HG03196 (cell line): ENCODE measurements around the gene CCDC91.
"Not testable (repeated sequence)": the region's sequence is repeated elsewhere in the genome, so short reads cannot be mapped to it uniquely, and the experiment has no call there.

Source experiments
- ATAC-seq: cut with Tn5 transposase; IDR thresholded peaks from one replicate; pipeline ENCODE4 v1.9.1; 2021; ENCODE audit not compliant: unreplicated experiment

The CCDC91 gene

DNA sequence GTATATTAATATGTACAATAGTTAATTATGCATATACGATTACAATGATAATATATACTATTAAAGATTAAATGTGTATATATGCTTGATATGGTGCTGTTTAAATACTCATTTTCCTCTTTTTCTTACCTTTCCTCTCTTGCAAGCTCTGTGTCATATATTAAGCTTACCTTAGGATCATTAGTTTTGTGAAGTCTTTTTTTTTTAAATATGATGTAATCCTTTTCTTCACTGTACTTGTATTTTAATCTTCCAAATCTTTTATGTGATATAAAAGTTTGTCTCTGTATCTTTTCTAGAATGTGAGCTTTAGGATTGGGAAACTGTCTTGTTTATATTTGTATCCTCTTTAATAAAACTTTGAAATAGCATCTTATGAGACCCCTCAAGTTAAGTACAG, 88.7 kb downstream of the CCDC91 start:
- ATAC-seq = no peak

DNA sequence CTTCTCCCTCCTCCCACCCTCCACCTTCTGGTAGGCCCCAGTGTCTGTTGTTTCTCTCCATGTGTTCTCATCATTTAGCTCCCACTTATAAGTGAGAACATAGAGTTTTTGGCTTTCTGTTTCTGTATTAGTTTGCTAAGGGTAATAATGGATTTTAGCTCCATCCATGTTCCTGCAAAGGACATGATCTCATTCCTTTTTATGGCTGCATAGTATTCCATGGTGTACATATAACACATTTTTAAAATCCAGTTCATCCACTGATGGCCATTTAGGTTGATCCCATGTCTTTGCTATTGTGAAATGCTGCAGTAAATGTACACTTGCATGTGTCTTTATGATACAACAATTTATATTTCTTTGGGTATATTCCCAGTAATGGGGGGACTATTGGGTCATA, 96.1 kb downstream of the CCDC91 start:
- ATAC-seq = no peak

- ATAC-seq = no peak
Observed at GRCh38 chr12:28290262-28290661, 100.0 kb downstream of the CCDC91 start.

DNA sequence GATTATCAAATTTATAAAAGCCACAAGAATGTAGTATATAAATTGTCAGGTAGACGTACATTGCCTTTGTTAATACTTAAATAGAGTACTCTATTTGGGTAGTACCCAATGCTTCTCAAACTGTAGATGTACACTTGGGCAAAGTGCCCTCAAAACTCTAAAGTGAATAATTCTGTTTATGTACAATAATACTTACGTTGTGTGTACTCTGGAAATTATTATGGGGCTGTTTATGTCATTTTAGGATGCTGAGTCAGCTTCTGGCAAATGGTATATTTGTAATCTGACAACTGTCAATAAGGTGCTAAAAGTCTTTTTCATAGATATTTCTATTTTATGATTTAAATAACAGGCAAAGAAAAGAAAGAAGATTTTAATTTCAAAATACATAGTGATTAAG, 102.4 kb downstream of the CCDC91 start:
- ATAC-seq = no peak

DNA sequence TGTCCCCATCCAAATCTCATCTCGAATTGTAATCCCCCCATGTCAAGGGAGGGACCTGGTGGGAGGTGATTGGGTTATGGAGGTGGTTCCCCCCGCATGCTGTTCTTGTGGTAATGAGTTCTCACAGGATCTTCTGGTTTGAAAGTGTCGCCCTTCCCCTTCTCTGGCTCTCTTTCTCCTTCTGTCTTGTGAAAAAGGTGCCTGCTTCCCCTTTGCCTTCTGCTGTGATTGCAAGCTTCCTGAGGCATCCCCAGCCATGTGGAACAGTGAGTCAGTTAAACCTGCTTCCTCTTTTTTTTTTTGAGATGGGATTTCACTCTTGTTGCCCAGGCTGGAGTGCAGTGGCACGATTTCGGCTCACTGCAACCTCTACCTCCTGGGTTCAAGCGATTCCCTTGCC, 104.0 kb downstream of the CCDC91 start:
- ATAC-seq = no peak

DNA sequence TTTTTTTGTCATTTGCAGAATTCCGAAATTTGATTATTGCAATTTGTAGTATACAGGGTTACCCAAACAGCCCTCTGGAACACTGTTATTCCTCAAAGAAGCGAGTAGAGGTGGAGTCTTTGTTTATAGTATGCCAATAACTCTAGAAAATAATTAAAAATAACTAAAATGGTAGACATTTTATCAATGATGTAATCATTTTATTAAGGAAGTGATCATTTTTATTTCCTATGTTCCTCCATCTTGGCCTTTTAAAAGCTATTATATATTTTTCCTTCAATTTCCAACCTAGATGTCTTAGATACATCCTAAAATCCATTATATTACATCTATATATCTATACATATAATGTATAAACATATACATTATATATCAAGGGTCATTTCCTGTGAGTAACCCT, 106.0 kb downstream of the CCDC91 start:
- no peak for ATAC-seq

DNA sequence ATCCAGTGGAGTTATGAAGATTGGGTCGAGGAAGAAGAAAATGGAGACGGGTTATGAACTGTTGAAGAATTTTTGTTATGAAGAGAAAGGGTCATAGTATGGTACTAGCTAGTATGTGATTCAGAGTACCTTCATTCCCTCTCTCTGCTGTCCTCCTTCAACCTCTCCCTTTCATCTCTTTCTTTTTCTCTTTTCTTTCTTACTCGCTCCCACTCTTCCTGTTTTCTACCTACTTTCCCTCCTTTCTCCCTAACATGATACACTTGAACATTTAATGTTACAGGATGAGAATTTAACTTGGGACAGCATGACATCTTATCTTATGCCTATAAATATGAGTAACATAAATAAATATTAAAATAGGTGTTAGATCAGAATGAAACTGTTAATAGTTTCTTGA, 112.9 kb downstream of the CCDC91 start:
- no peak for ATAC-seq

GRCh38 chr12:28306535-28306934, 116.3 kb downstream of the CCDC91 start:
- ATAC-seq = no peak

DNA sequence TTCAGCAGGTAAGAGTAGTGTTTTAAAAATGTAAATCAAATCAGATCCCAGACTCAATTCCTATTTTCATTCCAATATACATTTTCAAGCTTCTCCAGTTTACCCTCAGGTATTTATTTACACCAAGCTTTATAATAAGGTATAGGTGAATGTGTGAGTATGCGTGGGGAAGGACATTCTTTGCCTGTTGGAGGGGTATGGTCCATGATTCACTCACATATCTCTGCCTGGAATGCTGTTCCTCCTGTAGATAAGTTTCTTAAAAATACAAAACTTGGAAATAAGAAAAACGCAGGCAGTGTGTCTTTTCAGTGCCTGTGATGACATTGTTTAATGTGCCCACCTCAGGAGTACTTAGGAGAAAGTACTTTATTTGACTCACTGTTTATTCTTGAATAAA, 118.6 kb downstream of the CCDC91 start:
- no peak for ATAC-seq

GRCh38 chr12:28313631-28314030, 123.4 kb downstream of the CCDC91 start:
- no peak for ATAC-seq

- no peak for ATAC-seq
Observed at GRCh38 chr12:28316049-28316448, 125.8 kb downstream of the CCDC91 start.

DNA sequence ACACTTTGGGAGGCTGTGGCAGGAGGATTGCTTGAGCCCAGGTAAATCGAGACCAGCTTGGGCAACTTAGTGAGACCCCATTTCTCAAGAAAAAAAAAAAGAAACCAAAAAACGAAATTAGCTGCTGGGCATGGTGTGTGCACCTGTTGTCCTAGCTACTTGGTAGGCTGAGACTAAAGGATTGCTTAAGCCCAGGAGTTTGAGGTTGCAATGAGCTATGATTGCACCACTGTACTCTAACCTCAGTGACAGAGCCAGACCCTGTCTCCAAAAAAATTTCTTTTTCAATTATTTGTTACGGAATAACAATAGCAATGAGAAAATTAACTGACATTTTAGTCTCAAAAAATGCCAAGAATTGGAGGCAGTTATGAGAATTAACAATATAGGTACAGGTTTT, 128.0 kb downstream of the CCDC91 start:
- ATAC-seq = no peak

DNA sequence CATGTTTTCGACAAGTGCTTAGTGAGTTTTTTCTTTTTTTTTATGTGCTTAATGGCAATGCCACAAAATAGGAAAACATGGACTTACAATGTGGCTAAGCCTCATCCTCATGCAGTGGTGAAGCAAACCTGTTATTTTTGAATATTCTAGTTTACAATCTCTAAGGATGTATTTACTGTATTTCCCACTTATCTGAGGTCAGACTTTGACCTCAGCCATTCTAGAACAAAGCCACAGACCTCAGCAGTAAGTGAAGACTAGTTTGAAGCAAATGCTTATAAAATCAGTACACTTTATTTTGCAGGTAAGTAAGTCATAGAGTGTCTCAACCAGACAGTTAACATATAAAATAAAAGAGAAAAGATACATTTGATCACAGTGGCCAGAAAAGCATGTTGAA, 130.1 kb downstream of the CCDC91 start:
- ATAC-seq = no peak

GRCh38 chr12:28327722-28328121, 137.5 kb downstream of the CCDC91 start:
- ATAC-seq = no peak

DNA sequence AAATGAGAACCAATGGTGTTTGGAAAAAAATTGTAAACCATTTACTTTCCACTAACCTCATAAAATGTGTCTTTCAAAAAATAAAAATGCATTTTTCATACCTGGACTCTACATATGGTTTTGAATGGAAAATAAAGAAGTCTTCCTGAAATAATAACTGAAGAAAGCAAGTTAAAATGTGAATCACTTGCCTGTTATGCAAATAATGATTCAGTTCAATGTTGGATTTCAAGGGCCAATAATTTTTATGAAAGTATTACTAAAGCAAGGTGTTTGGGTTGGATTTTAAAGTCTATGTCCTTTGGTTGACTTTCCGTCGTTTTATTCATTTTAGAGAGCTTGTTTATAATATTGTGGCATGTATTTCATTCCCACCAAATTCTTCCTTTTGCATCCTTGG, 138.7 kb downstream of the CCDC91 start:
- no peak for ATAC-seq

GRCh38 chr12:28329727-28330126, 139.5 kb downstream of the CCDC91 start:
- ATAC-seq = not testable (repeated sequence)

- ATAC-seq = not testable (repeated sequence)
Observed at GRCh38 chr12:28330232-28330631, 140.0 kb downstream of the CCDC91 start.

DNA sequence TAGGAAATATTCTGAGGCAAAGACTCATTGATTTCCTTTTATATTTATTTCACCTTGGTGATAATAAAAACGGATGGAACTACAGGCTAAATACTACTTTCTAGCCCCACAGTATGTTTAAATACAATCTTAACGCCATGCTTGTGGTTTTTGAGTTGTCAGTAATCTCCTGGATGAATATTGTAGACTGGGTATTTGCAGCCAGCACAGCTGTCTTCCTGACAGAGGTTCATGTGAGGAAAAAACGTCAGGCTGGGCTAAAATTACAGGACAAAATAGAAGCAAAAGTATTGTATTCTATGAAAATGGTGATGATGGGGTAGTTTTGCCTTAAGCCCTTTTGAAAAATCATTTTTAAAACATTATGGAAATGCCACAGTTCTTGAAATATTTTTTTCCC, 140.9 kb downstream of the CCDC91 start:
- ATAC-seq = no peak

GRCh38 chr12:28340261-28341045, 150.2 kb downstream of the CCDC91 start:
- no peak for ATAC-seq

- no peak for ATAC-seq
Observed at GRCh38 chr12:28343713-28344112, 153.5 kb downstream of the CCDC91 start.

DNA sequence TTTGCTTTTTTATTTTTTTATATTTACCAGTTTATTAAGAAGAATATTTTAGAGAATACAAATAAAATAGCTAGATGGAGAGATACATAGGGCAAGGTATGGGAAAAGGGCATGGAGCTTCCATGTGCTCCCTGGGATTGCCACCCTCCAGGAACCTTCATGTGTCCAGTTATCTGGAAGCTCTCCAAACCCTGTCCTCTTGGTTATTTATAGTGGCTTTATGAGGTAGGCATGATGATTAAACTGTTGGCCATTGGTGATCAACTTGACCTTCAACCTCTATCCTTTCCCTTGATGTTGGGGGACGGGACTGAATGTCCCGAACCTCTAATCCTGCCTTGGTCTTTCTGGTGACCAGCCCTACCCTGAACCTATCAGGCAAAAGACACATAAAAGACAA, 156.3 kb downstream of the CCDC91 start:
- ATAC-seq = no peak

DNA sequence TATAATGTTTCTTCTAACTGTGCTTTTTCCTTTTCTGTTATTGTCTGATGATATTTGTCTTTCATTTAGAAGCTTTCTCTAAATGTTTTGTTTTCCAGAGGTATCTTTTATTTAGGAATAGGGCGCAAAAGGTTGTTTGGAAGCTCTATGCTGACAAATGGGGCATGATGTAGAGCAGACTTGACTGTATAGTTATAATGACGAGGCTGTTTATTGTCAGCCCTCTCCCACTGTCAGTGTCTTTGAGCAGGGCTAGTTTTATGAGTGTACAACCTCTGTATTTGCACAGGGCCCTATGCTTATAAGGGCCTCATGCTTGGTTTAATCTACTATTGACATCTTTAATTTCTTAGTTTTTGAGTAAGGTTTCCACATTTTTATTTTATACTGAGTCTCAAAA, 158.9 kb downstream of the CCDC91 start:
- no peak for ATAC-seq

- ATAC-seq = no peak
Observed at GRCh38 chr12:28350502-28350901, 160.2 kb downstream of the CCDC91 start.
